ENCODE measurements around the gene ACD.
"Not testable (repeated sequence)": the region's sequence is repeated elsewhere in the genome, so short reads cannot be mapped to it uniquely, and the experiment has no call there.

Gene ACD

DNA sequence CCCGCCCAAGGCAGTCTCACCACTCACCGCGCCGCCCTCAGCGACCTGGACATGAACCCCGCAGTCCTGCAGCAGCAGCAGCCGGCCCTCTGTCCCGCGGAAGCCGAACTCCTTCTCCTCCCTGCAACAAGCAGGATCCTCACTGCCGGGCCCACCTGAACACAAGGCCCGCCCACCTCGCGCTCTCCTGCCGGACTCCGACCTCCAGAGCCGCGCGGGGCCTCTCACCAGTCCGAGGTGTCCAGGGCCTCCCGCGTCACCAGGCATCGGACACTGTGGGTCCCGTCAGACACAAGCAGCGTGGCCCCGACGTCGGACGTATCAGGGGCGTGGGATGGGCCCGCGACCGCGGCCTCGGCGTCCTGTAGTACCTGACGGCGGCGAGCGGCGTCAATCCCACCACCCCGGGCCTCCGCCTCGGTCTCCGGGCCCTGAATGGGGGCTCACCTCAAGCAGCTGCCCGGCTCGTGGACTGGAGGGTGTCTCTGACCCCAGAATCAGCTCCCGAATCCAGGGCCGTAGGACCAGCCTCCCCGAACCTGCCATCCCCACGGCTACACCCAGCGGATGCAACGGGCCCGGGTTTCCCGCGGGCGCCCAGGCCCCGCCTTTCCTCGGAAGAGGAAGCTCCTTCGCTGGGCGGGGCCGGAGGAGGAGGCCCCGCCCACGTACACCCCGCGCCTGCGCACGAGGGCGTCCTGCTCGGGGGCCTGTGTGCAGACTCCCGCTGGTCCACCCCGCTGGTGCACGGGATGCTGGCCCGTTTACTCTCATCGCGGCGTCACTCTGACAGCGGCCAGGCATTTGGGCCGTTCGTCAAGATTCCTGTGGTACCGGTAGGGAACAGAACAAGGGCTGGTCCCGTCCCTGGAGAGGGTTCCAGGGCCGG lies at the start of gene ACD:
Gene ACD, minus strand, starts transcription at position 586 of the 889 bp plus-strand sequence. Its CDS starts 40 bp downstream, at position 546.
- DNase-seq, result peak; percentile 89 to 94

DNA sequence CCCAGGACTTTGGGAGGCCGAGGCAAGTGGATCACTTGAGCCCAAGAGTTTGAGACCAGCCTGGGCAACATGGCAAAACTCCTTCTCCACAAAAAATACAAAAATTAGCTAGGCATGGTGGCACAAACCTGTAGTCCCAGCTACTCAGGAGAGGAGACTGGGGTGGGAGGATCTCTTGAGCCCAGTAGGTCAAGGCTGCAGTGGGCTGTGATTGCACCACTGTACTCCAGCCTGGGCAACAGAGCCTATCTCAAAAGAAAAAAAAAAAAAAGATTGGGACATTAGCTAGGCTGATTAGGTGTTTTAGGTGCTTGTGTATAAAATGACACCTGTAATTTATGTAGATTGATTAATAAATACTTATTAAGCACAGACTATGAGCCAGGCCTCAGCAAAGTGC lies 49.0 kb upstream of the ACD start:
- DNase-seq, result no peak

DNA sequence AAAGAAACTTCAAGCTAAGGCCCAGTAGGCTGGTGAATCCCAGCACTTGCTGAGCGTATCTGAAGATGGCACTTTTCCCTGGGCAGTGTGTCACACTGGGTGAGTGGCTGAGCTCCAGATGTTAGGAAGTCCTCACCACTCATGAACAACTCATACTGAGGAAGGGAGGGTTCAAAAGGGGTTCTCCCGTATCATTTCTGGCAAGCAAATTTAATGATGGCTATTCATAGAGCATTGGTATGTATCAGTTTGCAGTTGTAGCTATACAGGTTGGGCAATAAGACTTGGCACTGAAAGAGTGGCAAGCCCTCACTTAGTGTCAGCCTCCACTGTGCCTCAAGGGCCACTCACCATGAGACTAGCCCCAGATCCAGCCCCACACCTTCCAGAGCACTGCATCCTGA lies 48.3 kb upstream of the ACD start:
- DNase-seq, result no peak

DNA sequence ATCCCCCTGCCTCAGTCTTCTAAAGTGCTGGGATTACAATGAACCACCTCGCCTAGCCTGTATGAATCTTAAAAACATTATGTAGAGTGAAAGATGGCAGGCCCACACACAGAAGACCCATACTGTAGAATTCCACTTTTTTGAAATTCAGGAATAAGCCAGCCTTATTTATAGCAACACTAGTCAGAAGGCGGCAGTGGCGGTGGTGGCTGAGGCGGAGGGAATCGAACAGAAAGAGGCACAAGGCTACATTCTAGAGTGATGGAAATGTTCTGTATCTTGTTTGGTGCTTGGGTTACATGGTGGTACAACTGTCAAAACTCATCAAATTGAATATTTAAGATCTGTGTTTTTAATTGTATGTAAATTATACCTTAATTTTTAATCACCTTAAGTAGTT lies 47.7 kb upstream of the ACD start:
- no peak for DNase-seq

DNA sequence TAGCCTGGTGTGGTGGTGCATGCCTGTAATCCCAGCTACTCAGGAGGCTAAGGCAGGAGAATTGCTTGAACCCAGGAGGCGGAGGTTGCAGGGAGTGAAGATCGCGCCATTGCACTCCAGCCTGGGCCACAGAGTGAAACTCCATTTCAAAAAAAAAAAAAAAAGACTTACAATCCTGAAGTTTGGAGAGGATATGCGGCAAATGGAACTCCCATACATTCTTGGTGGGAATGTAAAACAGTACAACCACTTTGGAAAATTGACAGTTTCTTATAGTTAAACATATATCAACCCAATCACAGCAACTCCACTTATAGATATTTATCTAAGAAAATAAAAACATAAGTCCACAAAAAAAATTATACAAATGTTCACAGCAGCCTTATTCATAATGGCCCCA lies 47.1 kb upstream of the ACD start:
- no peak for DNase-seq

DNA sequence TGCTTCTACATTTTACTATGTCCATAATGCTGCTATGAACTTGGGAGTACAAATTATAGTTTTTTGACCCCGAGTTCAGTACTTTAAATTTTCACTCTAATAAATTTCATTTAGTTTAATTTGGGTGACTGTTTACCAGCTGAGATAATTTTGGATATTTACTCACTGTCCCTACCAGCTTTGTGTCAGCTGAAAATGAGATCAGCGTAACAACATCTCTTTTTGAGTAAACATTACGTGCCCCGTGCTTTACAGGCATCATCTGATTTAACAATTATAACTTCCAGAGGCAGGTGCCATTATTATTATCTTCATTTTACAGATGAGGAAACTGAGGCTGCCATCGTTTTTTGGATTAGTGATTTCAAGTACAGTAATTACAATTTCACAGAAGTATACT lies 44.0 kb upstream of the ACD start:
- DNase-seq, result no peak

DNA sequence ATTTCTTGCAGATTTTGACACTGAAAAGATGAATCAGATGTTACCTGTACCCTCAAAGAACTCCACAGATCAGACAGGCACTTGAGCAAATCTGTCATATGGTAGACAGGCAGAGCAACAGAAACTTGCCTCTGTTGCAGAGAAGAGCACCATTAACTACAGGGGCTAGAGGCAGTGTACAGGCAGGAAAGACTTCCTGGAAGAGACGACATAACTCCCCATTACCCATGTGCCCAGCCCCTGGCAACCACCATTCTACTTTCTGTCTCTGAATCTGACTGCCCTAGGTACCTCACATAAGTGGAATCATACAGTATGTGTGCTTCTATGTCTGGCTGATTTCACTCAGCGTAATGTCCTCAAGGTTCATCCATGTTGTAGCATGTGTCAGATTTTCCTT lies 43.6 kb upstream of the ACD start:
- no peak for DNase-seq

DNA sequence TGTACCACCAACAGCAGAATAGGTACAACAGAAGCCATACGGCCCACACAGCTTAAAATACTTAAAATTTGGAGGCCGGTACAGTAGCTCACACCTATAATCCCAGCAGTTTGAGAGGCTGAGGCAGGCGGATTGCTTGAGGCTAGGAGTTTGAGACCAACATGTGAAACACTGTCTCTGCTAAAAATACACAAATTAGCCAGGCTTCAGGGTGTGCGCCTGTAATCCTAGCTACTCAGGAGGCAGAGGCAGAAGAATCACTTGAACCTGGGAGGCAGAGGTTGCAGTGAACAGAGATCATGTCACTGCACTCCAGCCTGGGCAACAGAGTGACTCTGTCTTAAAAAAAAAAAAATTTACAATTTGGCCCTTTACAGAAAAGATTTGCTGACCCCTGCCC lies 42.1 kb upstream of the ACD start:
- no peak for DNase-seq

DNA sequence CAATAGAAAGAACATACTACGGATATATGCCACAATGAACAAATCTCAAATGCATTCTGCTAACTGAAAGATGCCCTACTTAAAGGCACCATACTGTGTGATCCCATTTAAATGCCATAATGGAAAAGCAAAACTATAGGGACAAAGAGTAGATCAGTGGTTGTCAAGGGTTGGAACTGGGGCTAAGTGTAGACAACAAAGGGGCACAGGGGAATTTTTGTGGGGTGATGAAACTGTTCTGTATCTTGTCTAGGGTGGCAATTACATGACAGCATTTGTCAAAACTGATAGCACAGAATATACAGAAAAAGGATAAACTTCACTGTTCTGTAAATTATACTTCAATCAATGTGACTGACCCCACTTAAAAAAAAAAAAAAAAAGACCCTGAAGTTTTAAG lies 41.4 kb upstream of the ACD start:
- DNase-seq, result no peak

DNA sequence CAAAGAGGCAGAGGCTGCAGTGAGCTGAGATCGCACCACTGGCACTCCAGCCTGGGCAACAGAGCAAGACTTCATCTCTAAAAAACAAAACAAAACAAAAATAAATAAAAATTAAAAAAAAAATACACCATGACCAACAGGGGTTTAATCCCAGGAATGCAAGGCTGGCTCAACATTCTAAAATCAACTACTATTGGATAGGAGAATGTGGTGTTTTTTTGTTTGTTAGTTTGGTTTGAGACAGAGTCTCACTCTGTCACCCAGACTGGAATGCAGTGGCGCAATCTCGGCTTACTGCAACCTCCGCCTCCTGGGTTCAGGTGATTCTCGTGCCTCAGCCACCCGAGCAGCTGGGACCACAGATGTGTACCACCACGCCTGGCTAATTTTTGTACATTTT lies 39.2 kb upstream of the ACD start:
- no peak for DNase-seq

DNA sequence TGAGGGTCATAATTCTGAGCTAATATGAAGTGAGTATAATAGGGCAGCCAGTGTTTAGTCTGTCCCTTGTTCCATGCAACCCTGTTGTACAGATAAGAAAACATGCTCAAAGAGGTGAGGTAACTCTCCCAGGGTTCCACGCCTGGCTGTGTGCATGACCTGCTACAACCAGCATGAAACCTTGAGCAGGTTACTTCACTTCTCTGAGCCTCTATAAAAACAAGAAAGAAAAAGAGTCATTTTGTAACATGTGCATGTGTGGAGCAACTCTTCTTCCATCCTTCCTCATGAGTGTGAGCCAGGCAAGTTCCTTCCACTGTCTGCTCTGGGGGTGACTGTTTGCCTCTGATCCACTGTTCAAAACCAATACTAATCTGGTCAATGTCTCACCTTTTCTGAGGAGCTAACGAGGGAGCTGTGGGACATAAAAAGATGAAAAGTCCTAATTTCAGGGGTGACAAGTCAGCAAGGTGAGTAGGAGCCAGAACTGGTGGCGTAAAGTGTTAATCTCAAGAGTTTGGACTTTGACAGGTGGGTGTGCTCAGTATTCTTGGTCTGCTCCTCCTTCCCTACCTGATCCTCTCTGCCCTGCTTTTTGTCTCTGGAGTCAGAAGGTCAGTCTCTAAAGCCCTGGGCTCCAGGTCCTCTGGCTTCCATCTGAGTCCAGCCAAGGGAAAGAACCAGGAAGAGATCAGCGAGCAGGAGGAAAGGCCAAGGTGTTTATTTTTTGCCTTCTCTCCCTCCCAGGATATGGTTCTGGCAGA lies 37.5 kb upstream of the ACD start:
- no peak for DNase-seq

DNA sequence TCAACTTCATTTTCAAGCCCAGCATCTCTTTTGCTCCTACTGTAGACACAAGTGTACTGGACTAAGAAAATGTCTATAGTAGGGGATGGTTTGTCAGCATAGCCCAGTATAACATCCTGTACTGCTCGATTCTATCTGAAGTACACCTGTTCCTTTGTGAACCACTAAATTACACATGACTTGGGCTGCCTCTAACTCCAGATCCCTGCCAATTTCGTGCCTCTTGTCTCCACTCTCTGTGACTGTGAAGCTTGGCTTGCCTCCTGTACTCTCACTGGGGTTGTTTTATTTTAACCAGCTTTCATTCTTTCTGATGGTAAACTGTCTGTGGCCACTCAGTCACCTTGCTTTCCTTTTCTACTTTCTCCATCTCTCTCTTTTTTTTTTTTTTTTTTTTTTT lies 34.6 kb upstream of the ACD start:
- no peak for DNase-seq

DNA sequence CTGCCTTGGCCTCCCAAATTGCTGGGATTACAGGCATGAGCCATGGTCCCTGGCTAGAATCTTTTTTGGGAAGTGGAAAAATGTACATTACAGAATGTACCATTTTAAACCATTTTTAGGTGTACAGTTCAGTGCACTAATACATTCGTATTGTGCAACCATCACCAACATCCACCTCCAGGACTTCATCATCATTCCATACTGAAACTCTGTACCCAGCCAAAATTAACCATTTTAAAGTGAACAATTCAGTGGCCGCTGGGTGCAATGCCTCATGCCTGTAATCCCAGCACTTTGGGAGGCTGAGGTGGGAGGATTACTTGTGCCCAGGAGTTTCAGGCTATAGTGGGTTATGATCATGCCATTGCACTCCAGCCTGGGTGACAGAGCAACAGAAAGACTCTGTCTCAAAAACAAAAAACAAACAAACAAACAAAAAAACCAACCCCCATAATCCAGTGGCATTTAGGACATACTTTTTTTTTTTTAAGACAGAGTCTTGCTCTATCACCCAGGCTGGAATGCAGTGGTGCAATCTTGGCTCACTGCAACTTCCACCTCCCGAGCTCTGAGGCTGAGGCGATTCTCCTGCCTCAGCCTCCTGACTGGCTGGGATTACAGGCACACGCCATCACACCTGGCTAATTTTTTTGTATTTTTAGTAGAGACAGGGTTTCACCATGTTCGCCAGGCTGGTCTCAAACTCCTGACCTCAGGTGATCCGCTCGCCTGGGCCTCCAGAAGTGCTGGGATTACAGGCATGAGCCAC lies 33.6 kb upstream of the ACD start:
- not testable (repeated sequence) for DNase-seq

DNA sequence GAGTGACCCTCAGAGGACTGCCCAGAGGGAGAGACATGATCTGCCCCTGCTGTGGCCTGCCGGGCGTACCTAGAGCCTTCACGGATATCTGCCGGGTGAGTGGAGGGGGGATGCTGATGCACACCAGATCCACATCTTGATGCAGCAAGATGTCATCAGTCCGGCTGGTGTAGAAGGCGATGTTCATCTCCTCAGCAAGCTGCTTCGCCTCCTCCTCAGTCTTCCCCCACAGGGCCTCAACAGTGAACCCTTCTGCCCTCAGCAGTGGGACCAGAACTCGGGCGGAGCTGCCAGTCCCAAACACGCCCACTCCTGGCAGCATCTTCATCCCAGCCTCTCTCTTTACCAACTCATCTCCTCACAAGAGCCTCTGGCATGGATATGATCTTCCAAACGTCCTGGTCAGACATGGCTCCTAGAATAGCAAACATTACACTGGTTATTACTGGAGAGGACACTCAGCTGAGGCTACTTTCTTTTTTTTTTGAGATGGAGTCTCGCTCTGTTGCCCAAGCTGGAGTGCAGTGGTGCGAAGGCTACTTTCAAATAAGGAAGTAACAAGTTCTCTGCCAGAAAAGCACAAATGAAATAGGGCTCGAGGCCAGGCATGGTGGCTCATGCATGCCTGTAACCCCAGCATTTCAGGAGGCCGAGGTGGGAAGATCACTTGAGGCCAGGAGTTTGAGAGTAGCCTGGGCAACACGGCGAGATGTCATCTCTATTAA lies 25.5 kb upstream of the ACD start:
- no peak for DNase-seq

DNA sequence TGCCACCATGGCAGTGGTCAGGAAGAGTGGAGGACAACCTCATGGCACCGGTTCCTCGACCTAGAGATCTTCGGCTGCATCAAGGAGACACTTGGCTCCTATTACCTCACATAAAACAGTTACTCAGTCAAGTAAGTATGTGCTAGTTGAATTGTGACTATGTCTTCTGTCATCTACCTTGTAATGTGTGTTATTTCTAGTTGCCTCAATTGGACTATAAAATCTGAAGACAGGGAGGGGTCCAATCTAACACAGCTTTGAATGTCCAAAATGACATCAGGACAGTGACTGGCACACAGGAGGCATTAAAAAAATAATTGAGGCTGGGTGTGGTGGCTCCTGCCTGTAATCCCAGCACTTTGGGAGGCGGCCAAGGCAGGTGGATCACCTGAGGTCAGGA lies 23.7 kb upstream of the ACD start:
- no peak for DNase-seq

DNA sequence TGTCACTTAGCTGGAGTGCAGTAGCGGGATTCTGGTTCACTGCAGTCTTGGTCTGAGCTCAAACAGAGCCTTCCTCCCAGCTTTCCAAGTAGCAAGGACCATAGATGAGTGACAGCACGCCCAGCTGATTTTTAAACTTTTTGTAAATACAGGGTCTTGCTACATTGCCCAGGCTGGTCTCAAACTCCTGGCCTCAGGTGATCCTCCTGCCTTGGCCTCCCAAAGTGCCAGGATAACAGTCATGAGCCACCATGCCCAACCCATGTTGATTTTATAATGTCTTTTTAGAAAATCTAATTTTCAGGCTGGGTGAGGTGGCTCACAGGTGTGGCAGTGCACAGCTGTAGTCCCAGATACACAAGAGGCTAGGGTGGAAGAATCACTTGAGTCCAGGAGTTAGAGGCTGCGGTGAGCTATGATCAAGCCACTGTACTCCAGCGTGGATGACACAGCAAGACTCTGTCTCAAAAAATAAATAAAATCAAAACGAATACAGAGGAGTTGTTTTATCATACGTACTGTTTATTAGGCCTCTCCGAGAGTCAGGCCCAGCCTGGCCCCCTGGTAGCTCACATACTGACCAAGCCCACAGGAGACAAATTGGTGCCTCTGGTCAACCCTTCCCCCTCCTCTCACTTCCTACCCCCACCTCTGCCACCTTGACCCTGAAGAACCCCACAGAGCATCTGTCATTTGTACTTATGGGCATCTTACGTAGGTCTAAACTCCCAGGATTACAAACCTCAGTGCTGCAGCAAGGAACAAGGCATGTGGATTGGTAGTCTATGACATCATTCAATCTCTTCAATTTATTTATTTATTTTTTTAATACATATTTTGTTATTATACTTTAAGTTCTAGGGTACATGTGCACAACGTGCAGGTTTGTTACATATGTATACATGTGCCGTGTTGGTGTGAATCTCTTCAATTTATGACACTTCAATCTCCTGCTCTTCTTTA lies 20.2 kb upstream of the ACD start:
- no peak for DNase-seq

DNA sequence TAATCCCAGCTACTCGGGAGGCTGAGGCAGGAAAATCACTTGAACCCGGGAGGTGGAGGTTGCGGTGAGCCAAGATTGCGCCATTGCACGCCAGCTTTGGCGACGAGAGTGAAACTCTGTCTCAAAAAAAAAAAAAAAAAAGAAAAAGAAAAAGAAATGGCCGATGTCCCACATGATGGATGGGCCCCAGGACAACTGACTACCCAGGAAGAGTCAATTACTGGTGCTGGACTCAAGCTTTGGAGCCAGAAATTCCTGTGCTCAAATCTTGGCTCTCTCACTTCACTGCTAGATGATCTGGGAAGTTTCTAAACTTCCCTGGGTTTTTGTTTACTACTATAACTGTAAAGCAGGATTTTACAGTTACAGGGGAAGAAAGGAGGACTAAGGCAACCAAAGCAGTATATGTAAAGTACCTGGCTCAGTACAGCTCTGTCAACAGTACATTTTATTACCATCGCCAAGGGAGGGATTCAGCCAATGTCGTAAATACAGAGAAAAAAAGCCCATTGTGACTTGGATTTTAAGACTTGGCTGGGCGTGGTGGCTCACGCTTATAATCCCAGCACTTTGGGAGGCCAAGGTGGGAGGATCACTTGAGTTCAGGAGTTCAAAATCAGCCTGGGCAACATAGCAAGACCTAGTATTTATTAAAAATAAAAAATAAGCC lies 18.4 kb upstream of the ACD start:
- no peak for DNase-seq

DNA sequence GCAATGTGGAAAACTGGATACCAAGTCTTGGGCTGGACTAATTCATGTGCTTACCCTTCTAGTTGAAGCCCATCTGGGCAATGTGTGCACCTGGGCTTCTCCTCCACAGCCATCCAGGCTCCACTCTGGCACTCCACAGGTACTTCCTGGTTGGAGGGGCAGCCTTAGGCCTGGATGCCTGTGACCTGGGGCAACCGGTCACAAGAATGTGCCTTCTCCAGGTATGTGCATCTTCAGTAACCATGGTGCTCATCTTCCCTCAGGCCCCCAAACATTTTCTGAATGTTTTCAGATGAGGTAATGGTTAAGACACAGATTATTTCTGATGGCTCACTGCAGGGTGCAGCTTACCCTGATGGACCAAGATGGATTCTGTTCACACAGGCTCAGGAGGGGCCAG lies 17.7 kb upstream of the ACD start:
- no peak for DNase-seq

DNA sequence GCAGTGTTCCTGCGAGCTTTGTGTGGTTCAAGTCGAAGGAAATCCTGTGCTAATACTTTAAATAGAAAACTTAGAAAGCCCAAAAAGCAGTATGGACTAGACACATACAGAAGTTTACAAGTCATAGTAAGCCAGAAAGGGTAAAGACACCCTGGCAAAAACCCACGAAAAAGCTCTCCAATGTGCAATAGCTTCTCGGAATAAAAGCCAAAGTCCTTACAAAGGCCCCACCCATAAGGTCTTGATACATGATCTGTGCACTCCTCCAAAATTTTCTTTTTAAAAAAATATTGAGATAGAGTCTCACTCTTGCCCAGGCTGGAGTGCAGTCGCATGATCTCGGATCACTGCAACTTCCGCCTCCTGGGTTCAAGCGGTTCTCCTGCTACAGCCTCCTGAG lies 16.9 kb upstream of the ACD start:
- DNase-seq, result no peak

DNA sequence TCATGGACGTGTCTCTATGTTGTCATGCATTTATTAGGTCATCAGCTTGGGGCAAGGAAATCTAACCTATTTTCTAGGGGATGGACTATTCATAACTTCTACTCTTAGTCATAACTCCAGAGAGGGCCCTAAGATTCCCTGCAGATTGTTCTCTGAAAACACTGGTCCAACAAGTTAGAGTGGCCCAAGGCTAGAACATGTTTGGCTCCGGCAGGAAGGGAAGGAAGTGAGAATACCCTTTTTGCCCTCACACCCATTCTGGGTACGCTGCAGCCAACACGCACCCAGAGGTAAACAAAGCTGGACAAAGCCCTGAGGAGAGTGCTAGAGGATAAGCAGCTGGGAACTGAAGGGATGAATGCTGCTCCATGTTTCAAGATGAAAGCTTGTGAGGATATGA lies 16.5 kb upstream of the ACD start:
- DNase-seq, result no peak

DNA sequence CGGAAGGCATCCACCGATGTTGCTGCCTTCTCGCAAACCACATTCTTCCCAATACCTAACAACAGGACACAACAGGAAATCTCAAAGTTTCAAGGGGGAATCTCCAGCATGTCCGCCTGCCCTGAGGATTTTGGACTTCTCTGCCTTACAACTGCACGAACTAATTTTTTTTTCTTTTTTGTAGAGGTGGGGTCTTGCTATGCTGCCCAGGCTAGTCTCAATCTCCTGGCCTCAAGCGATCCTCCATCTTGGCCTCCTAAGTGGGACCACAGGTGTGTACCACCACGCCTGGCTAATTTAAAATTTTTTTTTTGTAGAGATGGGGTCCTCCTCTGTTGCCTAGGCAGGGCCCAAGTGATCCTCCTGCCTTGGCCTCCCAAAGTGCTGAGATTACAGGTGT lies 15.9 kb upstream of the ACD start:
- no peak for DNase-seq

All from NCI-H524 (cell line).